Peyer's patch (tissue), 4 donors: ENCODE data around the gene TNFRSF11A.

Source experiments
- POLR2A ChIP-seq, 2 donors: fragments of 450-650 bp; IDR thresholded peaks; one replicate each; pipeline ENCODE4 v1.5.1; 2017; ENCODE audit warnings: antibody characterized with exemption in 2 of 2, mild to moderate bottlenecking in 2 of 2, moderate library complexity in 2 of 2
- TF ChIP-seq, protein P1 (sequence below), 6 experiments: fragments of 450-650 bp in 4 of 6; fragments of 200-600 bp in 2 of 6; sonication (generic) in 1 of 6; IDR thresholded peaks; one replicate each; pipeline ENCODE4 v1.5.1; 2017 to 2019; ENCODE audit warnings: antibody characterized with exemption in 6 of 6, mild to moderate bottlenecking in 3 of 6, moderate library complexity in 1 of 6

GRCh38 chr18:62438866-62439265 is 113.8 kb downstream of the TNFRSF11A start:
- no peak for TF ChIP-seq POLR2A (IDR thresholded peaks at IDR 0.05)
- TF ChIP-seq, protein P1, sequence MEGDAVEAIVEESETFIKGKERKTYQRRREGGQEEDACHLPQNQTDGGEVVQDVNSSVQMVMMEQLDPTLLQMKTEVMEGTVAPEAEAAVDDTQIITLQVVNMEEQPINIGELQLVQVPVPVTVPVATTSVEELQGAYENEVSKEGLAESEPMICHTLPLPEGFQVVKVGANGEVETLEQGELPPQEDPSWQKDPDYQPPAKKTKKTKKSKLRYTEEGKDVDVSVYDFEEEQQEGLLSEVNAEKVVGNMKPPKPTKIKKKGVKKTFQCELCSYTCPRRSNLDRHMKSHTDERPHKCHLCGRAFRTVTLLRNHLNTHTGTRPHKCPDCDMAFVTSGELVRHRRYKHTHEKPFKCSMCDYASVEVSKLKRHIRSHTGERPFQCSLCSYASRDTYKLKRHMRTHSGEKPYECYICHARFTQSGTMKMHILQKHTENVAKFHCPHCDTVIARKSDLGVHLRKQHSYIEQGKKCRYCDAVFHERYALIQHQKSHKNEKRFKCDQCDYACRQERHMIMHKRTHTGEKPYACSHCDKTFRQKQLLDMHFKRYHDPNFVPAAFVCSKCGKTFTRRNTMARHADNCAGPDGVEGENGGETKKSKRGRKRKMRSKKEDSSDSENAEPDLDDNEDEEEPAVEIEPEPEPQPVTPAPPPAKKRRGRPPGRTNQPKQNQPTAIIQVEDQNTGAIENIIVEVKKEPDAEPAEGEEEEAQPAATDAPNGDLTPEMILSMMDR (IDR thresholded peaks at IDR 0.05), result no peak
